Fibroblast of villous mesenchyme (primary cell): Measurements from ENCODE around the gene LSM6. TPM values are rescaled to one million over a fixed set of nuclear protein-coding genes. Genes with fewer than 3 reads are reported as not detected.

Source experiments
- DNase-seq: peaks from one replicate; pipeline ENCODE4 v3.0.0-alpha.2; 2010; ENCODE audit warnings: low read depth
- H3K4me3 ChIP-seq: 2 replicates; pipeline ENCODE4 v1.5.1; 2011; ENCODE audit warnings: low read depth, mild to moderate bottlenecking, low read length
- total RNA-seq: library from RNA; depleted of rRNA; stranded (reverse); fragments of >200 nt; gene quantifications from 2 replicates; pipeline ENCODE4 v1.2.3, GENCODE V29; 2012
- TF ChIP-seq, protein P1 (sequence below): IDR thresholded peaks from 2 replicates; pipeline ENCODE4 v1.5.1; 2012; ENCODE audit warnings: low read depth, mild to moderate bottlenecking, low read length; ENCODE audit not compliant: insufficient read depth

The LSM6 gene
- total RNA-seq, 1 donor, result 26.3 TPM

DNA sequence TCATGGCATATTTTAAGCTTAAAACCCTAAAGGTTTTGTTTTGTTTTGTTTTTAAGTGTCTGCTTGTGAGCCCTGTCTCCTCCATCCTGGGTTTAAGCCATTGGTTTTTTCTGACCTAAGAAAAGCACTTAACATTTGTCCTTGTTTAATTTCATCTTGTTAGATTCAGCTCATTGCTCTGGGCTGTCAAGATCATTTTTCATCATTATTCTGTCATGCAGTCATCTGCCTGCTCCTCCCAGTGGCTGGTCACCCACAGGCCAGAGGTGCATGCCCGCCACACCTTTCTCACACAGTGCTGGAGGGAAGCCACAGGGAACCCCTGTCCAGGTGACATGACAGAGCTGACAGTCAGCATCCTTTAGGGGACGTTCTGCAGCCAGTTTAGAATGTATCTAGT, 27.1 kb downstream of the LSM6 start:
- no peak for DNase-seq
- TF ChIP-seq, protein P1, sequence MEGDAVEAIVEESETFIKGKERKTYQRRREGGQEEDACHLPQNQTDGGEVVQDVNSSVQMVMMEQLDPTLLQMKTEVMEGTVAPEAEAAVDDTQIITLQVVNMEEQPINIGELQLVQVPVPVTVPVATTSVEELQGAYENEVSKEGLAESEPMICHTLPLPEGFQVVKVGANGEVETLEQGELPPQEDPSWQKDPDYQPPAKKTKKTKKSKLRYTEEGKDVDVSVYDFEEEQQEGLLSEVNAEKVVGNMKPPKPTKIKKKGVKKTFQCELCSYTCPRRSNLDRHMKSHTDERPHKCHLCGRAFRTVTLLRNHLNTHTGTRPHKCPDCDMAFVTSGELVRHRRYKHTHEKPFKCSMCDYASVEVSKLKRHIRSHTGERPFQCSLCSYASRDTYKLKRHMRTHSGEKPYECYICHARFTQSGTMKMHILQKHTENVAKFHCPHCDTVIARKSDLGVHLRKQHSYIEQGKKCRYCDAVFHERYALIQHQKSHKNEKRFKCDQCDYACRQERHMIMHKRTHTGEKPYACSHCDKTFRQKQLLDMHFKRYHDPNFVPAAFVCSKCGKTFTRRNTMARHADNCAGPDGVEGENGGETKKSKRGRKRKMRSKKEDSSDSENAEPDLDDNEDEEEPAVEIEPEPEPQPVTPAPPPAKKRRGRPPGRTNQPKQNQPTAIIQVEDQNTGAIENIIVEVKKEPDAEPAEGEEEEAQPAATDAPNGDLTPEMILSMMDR, result no peak
- H3K4me3 ChIP-seq, result no peak overlapping the region

DNA sequence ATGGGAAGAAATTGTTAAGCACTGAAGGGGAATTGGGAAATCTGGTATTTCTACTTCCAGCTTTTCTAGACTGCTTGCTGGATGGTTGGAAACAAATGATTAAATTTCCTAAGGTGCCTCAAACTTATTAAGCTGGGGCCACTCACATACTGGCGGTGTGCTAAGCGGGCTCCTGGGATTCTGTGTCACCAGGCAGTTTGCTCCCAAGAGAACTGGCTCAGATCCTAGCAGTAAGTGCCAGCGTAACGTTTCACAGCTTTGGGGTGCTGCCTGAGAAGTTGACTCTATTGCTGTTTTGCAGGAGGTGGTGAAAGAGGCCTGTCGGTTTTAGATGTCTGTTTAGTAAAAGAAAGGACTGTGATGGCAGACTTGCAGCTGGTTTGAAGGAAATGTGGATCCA, 31.9 kb downstream of the LSM6 start:
- no peak for DNase-seq
- TF ChIP-seq, protein P1, result no peak
- no peak overlapping the region for H3K4me3 ChIP-seq

DNA sequence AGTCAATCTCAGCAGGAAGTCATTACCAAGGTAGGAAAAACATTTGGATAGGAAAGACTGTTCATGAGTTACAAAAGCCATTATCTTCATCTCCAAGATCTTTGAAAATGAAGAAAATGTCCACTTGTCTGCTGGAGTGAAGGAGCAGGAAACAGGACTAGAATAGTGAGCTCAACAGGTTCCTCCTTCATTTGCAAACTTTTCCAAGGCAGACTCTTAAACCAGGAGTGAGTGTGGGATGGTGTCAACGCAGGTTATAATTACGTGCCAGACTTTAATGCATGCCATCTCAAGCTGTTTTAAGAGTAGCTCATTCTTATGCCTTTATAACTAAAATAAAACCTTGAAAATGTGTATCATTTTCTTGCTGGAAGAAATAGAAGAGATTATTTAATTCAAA, 35.4 kb downstream of the LSM6 start:
- no peak overlapping the region for H3K4me3 ChIP-seq
- DNase-seq, result no peak
- TF ChIP-seq, protein P1, result no peak

DNA sequence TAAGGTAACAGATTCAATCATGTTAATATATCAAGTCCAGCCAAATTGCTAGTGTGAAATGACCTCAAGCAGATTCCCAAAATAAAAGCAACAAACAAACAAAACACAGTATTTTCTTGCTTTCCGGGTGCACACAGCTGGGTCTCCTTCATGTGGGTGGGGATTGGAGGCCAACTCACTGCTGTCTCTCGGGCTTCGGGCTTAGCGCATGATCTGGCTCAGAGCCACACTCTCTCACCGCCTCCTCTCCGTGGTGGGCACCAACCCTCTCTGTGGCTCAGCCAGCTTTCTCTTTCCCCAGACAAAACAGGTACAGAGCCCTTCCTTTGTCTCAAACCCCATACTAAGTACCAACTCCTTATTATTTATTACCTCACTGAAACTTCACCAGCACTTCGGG, 35.9 kb downstream of the LSM6 start:
- H3K4me3 ChIP-seq, result no peak overlapping the region
- DNase-seq, result no peak
- TF ChIP-seq, protein P1, result no peak

DNA sequence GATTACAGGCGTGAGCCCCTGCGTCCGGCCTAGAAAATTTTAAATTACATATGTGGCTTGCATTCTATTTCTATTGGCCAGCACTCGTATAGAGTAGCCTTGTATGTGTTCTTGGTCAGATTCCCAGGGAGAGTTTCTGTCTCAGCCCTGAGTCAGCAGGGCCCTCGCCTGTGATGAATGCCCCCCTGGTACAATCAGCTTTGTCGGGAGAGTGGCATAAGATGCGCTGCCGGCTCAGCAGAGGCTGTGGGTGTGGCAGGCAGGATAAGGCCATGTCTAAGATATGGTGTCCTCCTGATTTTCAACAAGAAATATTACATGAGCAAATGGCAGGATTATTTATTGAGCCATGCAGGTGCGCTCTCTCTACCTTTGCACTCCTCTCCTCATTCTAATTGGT, 37.3 kb downstream of the LSM6 start:
- DNase-seq, result no peak
- TF ChIP-seq, protein P1, result no peak
- no peak overlapping the region for H3K4me3 ChIP-seq

DNA sequence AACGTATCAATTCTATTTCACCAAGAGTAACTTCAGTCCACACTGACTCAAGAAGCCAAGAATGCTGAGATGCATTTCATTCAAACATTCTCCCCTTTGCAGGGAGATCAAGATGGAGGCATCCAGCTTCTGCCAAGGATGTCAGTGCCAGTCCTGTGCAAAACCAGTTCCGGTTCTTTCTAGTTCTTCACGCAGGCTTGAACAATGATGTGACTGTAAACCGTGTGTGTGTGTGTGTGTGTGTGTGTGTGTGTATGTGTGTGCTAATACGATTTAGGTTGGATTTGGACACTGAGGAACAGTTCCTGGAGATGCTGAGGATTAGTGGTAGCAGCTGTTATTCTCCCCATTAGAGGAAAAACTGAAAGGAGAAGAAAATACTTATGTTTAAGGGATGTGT, 38.7 kb downstream of the LSM6 start, which contains the start of gene REELD1:
Gene REELD1 (plus strand): TSS at position 301 of the 400 bp plus-strand sequence. CDS start 2,415 bp downstream, outside the sequence.
- no peak within 1 kb of the TSS for H3K4me3 ChIP-seq
- no peak for DNase-seq
- TF ChIP-seq, protein P1, result no peak

DNA sequence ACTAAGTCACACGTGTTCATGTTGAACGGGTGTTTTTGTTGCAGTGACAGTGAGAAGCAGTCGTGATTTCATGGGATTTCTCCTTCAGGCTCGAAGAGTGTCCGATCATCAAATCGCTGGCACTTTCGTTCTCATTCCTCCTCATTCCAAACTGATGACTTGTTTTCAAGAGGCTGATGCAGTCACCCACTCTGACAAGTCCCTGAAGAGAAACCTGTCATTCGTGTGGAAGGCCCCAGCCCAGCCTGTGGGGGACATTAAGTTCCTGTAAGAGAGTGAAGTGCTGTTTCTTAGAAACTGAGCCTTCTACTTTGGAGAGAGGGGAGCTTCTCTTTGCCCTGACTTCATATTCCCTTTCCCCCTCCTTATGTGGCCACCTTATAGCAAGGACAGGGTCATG, 46.8 kb downstream of the LSM6 start:
- peak overlapping the region; percentile 24 for H3K4me3 ChIP-seq
- TF ChIP-seq, protein P1, result no peak
- DNase-seq, result peak; percentile 55
